GM19351 (cell line): Measurements from ENCODE around the gene ASB1.

Experiments
- ATAC-seq: cut with Tn5 transposase; IDR thresholded peaks from one replicate; pipeline ENCODE4 v1.9.1; 2021; ENCODE audit warnings: mild to moderate bottlenecking, moderate library complexity; ENCODE audit not compliant: unreplicated experiment

Gene ASB1

GRCh38 chr2:238422285-238422684 lies 4.4 kb upstream of the ASB1 start:
- ATAC-seq, result no peak

DNA sequence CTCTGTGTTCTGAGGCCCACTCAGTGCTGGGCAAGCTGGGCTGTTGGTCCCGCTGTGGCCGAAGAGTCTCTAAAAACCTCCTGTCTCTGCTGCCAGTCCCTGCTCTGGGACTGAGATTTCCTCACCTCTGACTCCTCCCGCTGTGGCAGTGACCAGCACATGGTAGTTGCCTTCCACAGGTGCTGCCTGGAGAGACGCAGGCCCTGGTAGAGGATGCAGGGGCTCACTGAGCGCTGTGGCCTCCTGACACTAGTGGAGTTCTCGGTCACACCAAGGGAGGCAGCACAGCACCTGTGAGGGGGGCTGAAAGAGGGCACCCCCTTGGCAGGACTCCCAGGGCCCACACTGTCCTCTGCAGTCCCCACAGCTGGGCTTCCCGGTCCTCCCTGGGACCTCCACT lies 3.8 kb upstream of the ASB1 start:
- no peak for ATAC-seq

DNA sequence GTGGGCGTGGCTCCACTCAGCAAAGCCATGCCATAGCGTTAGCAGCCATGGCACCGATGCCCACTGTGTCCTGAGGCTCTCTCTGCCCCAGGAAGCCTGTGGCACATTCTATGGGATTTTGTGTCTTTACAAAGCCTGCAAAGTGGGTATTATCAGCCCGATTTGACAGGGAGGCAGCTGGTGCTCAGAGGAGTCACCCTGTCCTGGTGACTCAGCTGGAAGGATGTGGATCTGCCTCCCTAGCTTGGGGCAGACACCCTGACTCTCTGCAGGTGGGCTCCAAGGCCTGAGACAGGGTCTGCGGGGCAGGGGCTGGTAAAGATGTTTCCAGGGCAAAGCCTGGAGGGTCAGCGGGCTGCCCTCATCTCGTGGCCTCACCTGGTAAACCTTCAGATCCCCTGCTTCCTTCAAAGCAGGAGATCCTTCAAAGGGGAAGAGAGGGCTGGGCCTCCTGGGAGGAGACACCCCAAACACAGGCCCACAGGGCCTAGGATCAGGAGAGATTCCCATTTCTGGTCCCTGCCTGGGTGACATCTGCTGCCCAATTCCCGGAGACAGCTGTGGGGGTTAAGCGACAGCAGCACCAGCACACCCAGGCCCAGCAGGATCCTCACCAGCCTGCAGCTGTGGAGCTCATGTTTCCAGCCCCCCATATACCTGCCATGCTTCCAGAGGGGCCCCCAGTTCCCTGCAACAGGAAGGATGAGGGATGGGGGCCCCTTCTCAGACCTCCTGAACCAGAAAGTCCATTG lies 3.0 kb upstream of the ASB1 start:
- no peak for ATAC-seq

DNA sequence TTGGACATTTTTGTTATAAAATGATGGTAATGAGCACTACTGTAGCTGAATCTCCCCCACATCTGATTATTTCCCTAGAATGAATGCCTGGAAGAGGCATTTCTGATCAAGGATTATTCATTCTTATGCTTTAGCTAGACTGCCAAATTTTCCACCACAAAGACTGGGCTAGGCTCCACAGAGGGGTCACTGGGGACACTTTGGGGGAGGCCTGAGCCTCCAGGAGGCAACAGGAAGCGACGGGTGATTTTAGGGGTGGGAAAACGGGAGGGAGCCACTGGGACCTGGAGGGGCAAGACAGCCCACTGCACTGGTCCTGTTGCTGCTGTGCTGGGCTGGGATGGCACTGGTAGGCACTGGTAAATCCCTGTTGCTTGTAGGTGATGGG lies 2.4 kb upstream of the ASB1 start:
- ATAC-seq, result no peak

GRCh38 chr2:238425505-238425978 lies 1.2 kb upstream of the ASB1 start:
- ATAC-seq, result no peak

- peak; percentile 24 for ATAC-seq
These were observed 654 bp upstream of the ASB1 start for GRCh38 chr2:238425979-238426567.

- ATAC-seq, result peak; percentile 10
These were observed 872 bp downstream of the ASB1 start for GRCh38 chr2:238427435-238428162.

DNA sequence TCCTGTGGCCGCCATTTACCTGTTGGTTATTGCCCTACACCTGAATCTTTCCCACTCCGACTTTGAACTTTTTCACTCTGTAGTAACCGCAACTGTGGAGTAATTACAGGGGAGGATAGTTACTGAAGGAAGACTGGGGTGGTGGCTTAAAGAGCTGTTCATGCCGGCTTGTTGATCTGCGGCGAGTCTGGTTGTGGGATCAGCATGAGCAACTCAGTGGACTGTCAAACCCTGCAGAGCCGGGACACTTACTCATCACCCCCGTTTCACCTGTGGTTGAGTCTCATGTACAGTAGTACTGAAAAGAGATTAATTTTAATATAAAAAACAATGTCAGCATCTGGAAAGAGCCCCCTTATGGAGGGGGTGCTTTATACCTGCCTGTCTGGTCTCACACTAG lies 2.1 kb downstream of the ASB1 start:
- ATAC-seq, result no peak

DNA sequence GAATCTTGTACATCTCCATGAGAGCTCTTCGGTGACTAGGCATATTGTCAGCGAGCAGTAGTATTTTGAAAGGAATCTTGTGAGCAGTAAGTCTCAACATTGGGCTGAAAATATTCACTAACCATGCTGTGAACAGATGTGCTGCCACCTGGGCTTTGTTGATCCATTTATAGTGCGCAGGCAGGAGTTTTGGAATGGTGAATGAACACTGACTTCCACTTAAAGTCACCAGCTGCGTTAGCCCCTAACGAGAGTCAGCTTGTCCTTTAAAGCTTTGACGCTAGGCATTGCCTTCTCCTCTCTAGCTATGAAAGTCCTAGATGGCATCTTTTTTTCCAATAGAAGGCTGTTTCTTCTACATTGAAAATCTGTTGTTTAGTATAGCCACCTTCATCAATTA lies 4.1 kb downstream of the ASB1 start:
- ATAC-seq, result no peak

GRCh38 chr2:238431456-238431855 lies 4.7 kb downstream of the ASB1 start:
- no peak for ATAC-seq

DNA sequence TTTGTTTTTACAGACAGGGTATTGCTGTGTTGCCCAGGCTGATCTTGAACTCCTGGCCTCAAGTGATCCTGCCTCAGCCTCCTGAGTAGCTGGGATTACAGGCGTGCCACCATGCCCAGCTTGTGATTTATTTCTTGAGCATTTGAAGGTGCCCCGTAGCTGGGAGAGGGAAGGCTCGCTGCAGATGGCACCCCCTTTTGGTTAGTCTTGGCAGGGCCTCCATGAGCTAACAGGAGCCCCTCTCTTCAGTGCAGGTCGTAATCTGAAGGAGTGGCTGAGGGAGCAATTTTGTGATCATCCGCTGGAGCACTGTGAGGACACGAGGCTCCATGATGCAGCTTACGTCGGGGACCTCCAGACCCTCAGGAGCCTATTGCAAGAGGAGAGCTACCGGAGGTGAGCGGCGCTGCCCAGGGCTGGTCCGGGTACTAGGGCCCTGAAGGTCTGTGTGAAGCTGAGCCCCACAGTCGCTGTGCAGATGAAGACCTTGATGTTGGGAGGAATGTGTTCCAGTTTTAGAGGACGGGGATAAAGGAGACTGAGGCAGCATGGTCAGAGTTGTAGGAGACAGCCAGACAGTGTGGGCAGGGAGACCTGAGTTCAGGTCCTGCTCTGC lies 6.7 kb downstream of the ASB1 start:
- ATAC-seq, result no peak

DNA sequence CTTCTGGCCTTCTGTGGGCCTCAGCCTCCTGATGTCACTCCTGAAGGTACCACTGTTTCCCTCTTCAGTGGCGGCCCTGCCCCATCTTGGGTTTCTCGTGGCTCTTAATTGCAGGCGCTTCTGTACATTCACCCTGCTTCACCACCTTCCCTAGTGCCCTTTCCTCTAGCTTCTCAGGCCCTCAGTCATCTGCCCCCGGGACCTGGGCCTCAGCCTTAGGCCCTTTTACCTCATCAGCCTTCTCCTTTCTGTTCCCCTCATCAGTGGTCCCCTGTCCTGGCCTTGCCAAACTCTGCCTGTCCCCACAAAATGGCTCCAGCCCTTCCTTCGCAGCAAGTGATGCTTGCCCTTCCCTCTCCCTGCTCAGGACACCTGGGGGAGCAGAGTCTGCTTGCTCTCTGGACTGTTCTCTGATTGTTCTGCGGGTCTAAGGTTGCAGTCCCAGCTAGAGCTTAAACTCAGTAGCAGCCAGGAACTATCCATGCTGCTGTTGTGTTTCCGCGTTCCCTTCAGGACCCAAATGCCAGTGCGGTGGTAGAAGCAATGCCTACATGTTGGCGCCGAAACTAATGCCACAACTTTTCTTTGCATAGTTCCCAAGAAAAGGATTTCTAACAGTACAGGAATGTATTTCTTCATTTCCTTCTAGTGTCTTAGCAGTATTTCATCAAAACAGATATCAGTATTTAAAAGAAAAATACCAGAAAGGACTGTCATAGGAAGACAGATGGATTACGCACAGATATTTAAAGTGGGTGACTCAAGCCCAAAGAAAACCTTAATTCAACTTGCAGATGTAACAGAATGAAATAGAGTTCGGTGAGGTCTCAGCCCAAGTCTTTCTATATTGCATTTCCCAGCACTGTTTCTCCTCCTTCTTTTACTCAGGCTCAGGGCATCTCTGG lies 7.5 kb downstream of the ASB1 start:
- ATAC-seq, result no peak

GRCh38 chr2:238434846-238435751 lies 8.4 kb downstream of the ASB1 start:
- no peak for ATAC-seq

GRCh38 chr2:238435752-238436096 lies 9.0 kb downstream of the ASB1 start:
- ATAC-seq, result no peak

DNA sequence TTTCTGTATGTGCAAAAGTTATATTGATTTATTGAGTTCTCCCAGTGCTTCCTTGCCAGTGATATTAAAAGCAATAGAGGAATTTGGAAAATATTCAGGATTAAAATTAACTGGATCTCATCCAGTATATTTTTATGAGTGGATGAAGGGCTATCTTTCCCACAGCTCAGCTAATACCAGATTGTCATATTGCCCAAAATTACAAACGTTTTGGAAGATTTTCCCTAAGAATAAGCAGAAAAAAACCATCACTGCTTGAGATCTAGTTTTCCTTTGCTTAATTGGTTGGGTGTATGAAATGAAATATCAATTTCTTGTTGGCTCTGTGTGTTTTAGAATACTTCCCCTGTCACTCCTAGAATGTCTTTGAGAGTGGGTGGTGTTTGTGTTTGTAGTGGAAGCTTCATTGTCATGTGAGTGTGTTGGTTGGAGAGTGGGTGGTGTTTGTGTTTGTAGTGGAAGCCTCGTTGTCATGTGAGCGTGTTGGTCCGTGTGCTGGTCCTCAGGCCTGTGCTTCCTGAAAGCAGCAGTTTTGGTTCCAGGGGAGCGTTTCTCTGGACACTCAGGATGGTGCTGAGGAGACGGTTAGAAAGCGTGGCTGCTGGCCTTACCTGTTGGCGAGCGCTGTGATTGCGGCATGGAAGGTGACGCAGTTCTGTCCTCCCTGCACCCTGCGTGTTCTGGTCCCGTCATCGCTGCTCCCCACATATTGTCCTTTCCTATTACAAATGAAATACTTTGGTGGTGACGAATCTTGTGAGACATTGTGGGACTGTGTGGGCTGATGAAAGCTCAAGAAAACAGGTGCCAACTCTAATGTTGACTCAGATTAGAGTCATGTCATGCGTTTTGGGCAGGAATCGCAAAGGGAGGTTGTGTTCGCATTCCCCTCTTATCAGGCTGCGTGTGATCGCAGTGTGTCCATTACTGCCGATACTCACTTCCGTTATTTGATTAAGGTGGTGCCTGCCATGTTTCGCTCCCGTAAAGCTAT lies 12.4 kb downstream of the ASB1 start:
- ATAC-seq, result no peak

DNA sequence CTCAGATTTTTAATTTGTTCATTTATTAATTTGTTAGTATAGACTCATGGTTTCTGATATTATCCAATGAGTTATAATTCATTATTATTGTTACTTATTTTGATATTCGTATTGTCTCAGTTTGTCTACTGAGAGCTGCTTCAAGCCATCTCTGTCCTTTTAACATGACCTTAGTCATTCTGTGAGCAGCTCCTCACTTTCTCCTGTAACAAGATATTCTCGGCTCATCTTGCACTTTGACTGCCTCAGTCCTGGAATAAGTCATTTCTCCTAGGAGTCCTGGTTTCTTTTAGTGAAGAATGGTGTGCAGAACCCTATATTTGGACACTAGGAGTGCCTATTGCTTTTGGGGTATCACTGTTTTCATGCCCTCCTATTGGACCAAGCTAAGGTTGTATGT lies 13.2 kb downstream of the ASB1 start:
- ATAC-seq, result no peak

- no peak for ATAC-seq
These were observed 13.6 kb downstream of the ASB1 start for GRCh38 chr2:238440331-238440730.

- ATAC-seq, result no peak
These were observed 14.0 kb downstream of the ASB1 start for GRCh38 chr2:238440767-238441166.
